GM12801 (cell line): ENCODE data around the gene ZNF280A.

ENCODE experiments used
- TF ChIP-seq, protein P1 (sequence below): IDR thresholded peaks from one replicate; pipeline ENCODE4 v1.5.1; 2011; ENCODE audit warnings: control low read depth; ENCODE audit not compliant: insufficient read length; ENCODE audit errors: extremely low read depth

Gene ZNF280A

DNA sequence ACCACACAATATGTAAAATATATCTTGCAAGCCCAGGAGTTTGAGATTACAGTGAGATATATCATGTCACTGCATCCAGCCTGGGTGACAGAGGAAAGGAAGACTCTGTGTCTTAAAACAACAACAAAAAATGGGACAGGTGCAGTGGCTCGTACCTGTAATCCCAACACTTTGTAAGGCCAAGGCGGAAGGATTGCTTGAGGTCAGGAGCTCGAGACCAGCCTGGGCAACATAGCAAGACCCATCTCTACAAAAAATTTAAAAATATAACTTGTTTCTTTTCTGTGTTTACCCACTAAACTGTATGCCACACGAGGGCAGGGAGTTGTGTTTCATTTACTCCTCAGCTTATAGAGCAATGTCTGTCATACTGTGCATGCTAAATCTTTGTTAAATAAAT lies 3.1 kb downstream of the ZNF280A start:
- TF ChIP-seq, protein P1, sequence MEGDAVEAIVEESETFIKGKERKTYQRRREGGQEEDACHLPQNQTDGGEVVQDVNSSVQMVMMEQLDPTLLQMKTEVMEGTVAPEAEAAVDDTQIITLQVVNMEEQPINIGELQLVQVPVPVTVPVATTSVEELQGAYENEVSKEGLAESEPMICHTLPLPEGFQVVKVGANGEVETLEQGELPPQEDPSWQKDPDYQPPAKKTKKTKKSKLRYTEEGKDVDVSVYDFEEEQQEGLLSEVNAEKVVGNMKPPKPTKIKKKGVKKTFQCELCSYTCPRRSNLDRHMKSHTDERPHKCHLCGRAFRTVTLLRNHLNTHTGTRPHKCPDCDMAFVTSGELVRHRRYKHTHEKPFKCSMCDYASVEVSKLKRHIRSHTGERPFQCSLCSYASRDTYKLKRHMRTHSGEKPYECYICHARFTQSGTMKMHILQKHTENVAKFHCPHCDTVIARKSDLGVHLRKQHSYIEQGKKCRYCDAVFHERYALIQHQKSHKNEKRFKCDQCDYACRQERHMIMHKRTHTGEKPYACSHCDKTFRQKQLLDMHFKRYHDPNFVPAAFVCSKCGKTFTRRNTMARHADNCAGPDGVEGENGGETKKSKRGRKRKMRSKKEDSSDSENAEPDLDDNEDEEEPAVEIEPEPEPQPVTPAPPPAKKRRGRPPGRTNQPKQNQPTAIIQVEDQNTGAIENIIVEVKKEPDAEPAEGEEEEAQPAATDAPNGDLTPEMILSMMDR: no peak

DNA sequence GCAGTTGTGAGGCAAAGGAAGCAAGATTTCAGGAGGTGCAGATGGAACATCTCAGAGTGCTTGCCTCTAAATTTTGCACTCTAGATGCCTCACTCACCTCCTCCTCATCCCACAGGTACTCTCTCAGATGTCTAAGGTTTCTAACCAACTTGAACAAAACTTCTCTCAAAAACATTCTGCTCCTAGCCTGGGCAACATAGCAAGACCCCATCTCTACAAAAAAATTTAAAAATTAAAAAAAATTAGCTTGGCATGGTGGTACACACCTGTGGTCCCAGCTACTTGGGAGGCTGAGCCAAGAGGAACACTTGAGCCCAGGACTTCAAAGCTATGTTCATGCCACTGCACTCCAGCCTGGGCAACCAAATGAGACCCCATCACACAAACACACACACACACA lies 4.2 kb downstream of the ZNF280A start:
- TF ChIP-seq, protein P1: no peak

DNA sequence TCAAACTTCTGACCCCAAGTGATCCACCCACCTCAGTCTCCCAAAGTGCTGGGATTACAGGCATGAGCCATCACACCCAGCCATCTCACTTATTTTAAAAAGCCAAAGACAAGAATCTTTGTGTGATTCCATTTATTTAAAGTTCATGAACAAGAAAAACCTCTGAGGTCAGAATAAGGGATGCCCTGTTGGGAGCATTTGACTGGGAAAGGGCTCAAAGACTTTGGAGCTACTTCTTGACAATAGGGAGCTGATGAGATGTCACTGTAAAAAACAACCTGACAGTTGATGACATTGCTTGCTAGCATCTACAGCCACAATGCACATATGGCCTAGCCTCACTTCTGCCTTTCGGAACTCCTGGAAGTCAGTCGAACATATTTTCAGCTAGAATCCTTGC lies 6.5 kb downstream of the ZNF280A start:
- TF ChIP-seq, protein P1: no peak

GRCh38 chr22:22512951-22513350 lies 7.1 kb downstream of the ZNF280A start:
- TF ChIP-seq, protein P1: no peak

- TF ChIP-seq, protein P1: no peak
These were observed 11.5 kb downstream of the ZNF280A start, which contains the start of gene ZNF280B for GRCh38 chr22:22508274-22509176. Gene ZNF280B, minus strand, starts transcription at chr22:22508742. Its CDS starts 19,344 bp downstream, at chr22:22489398.

DNA sequence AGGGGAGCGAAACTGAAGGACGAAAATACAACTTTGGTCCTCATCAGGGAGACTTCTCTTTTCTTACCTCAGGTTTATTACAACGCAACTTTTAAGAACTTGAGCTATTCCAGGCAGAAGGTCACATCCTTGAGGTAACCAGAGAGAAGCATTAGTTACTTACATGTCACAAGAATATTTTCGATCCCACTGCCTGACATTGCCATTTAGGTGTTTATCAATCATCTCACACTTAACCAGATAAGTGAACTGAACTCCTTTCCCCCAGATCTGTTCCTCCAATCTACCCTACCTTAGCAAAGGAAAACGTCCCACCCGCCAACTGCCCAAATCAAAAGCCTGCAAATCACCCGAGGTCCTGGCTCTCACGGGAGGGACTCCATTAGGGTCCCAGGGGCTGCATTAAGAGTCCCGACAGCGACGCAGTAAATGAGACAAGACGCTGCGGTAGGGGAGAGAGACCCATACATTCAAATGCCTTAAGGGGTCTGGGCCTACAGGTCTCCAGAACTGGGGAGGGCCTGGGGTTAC lies 12.3 kb downstream of the ZNF280A start:
- TF ChIP-seq, protein P1: no peak

DNA sequence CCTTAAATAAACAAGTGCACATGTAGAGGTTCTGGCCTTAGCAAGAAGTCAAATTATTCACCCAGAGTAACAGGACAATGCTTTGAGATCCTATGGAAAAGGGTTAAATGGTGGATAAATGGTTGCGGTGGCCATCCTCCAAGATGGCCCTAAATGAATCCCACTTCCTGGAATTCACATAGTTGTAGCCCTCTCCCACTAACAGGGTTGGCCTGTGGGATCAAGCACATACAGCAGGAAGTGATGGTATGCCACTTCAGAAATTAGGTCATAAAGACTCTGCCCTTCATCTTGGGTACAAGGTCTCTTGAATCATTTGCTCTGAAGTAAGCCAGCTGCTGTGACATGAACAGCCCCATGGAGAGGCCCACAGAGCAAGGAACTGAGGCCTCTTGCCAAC lies 13.3 kb downstream of the ZNF280A start:
- TF ChIP-seq, protein P1: no peak
